ENCODE results near the gene AURKB. TPM values are rescaled to one million over a fixed set of nuclear protein-coding genes. Genes with fewer than 3 reads are reported as not detected.
A peak's percentile ranks its signal among the peaks of the same experiment; 100 is the strongest.
"Not testable (repeated sequence)": the region's sequence is repeated elsewhere in the genome, so short reads cannot be mapped to it uniquely, and the experiment has no call there.

AURKB gene
- total RNA-seq, 1 experiment from 2014 or later, result 97.8 TPM

GRCh38 chr17:8225813-8226535 is 15.6 kb upstream of the AURKB start:
- DNase-seq (ENCODE audit: low read depth), result peak; percentile 74

- no peak for DNase-seq (ENCODE audit: low read depth)
Measured at GRCh38 chr17:8224891-8225812, 14.8 kb upstream of the AURKB start.

GRCh38 chr17:8223356-8224126 is 13.2 kb upstream of the AURKB start:
- peak; percentile 53 for DNase-seq (ENCODE audit: low read depth)

- peak; percentile 92 for DNase-seq (ENCODE audit: low read depth)
Measured at GRCh38 chr17:8222630-8223355, 12.4 kb upstream of the AURKB start.

- DNase-seq (ENCODE audit: low read depth), result no peak
Measured at GRCh38 chr17:8222380-8222629, 11.9 kb upstream of the AURKB start.

GRCh38 chr17:8221663-8222379 is 11.4 kb upstream of the AURKB start:
- peak; percentile 86 for DNase-seq (ENCODE audit: low read depth)

- peak; percentile 85 for DNase-seq (ENCODE audit: low read depth)
Measured at GRCh38 chr17:8220783-8221662, 10.6 kb upstream of the AURKB start.

GRCh38 chr17:8214000-8214399 is 3.6 kb upstream of the AURKB start:
- DNase-seq (ENCODE audit: low read depth), result not testable (repeated sequence)

GRCh38 chr17:8212312-8213180 is 2.2 kb upstream of the AURKB start:
- no peak for DNase-seq (ENCODE audit: low read depth)

- DNase-seq (ENCODE audit: low read depth), result no peak
Measured at GRCh38 chr17:8210761-8211458, 535 bp upstream of the AURKB start.

- no peak for DNase-seq (ENCODE audit: low read depth)
Measured at GRCh38 chr17:8206536-8206935, 3.8 kb downstream of the AURKB start.

GRCh38 chr17:8204761-8205555 is 5.4 kb downstream of the AURKB start:
- no peak for DNase-seq (ENCODE audit: low read depth)

- peak; percentile 93 for DNase-seq (ENCODE audit: low read depth)
Measured at GRCh38 chr17:8192070-8192815, 18.1 kb downstream of the AURKB start.

GRCh38 chr17:8190506-8190905 is 19.9 kb downstream of the AURKB start:
- DNase-seq (ENCODE audit: low read depth), result no peak

GRCh38 chr17:8189711-8190477 is 20.5 kb downstream of the AURKB start, which contains the start of gene BORCS6:
Gene BORCS6 (minus strand): TSS chr17:8190180. CDS start chr17:8190140, 40 bp downstream.
- DNase-seq (ENCODE audit: low read depth), result peak; percentile 98

Data from RPMI7951 (cell line).